Subcutaneous abdominal adipose tissue (tissue), 5 donors: ENCODE measurements around the gene GRIN3A.

ENCODE experiments used
- H3K27ac ChIP-seq: one replicate; pipeline ENCODE4 v1.7.0; 2013; ENCODE audit warnings: low read depth, mild to moderate bottlenecking, inconsistent platforms, low read length, moderate library complexity
- H3K27me3 ChIP-seq, 5 donors: one replicate each; pipeline ENCODE4 v1.7.0; 2013; ENCODE audit warnings: low read length in 5 of 5, inconsistent platforms in 1 of 5; ENCODE audit not compliant: control insufficient read depth in 5 of 5, insufficient read depth in 4 of 5
- H3K36me3 ChIP-seq, 5 donors: one replicate each; pipeline ENCODE4 v1.7.0; 2013; ENCODE audit warnings: low read length in 5 of 5; ENCODE audit not compliant: control insufficient read depth in 5 of 5, insufficient read depth in 5 of 5
- H3K4me1 ChIP-seq, 5 donors: one replicate each; pipeline ENCODE4 v1.7.0; 2013; ENCODE audit warnings: low read length in 5 of 5, mild to moderate bottlenecking in 3 of 5, moderate library complexity in 1 of 5; ENCODE audit not compliant: control insufficient read depth in 5 of 5, insufficient read depth in 5 of 5
- H3K4me3 ChIP-seq, 5 donors: one replicate each; pipeline ENCODE4 v1.7.0; 2013; ENCODE audit warnings: low read length in 5 of 5, low read depth in 1 of 5
- H3K9ac ChIP-seq, 5 donors: one replicate each; pipeline ENCODE4 v1.7.0; 2013; ENCODE audit warnings: low read length in 5 of 5, mild to moderate bottlenecking in 4 of 5, moderate library complexity in 3 of 5
- H3K9me3 ChIP-seq, 5 donors: one replicate each; pipeline ENCODE4 v1.7.0; 2013; ENCODE audit warnings: low read length in 5 of 5; ENCODE audit not compliant: control insufficient read depth in 5 of 5
- donor health status: healthy.
- donor health status: healthy.
- donor health status: healthy.
- donor health status: healthy.
- donor health status: healthy.

The GRIN3A gene

DNA sequence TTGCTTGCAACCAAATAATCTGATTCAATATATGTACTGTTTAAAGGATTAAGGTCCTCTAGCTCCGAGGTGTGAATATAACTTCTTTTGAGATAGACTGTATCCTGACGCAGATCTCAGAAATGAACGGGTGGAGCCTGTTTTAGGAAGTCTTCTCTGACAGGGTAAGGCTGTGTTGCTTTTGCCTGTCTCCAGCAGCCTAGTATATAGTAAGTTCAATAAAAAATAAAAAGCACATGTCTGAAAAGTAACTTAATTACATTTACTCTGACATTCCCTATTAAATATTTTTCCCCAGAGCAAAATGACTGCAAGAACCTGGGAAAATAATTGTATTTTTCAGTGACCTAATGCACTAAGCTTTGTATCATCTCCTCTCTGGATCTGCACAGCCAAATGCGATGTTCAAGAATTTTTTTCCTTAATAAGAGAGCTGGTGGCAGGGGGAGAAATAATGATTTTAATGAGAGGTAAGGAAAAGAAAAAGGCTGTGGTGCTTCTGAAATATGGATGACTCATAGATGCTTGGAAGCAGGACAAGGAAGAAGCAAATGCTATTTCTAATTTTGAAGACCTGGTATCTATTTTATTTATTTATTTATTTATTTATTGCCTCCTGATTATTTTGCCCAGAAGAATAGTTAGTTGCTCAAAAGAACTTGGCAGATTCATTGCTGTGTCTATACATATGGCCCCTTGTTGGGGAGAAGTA is 151.0 kb downstream of the GRIN3A start:
- H3K9ac ChIP-seq, result no peak overlapping the region
- no peaks in the 10 kb centered on the region for H3K36me3 ChIP-seq
- no peaks in the 10 kb centered on the region for H3K4me1 ChIP-seq
- H3K9me3 ChIP-seq, result no peaks in the 10 kb centered on the region
- H3K27ac ChIP-seq, result no peak overlapping the region
- no peaks in the 10 kb centered on the region for H3K27me3 ChIP-seq
- H3K4me3 ChIP-seq, result no peak overlapping the region

DNA sequence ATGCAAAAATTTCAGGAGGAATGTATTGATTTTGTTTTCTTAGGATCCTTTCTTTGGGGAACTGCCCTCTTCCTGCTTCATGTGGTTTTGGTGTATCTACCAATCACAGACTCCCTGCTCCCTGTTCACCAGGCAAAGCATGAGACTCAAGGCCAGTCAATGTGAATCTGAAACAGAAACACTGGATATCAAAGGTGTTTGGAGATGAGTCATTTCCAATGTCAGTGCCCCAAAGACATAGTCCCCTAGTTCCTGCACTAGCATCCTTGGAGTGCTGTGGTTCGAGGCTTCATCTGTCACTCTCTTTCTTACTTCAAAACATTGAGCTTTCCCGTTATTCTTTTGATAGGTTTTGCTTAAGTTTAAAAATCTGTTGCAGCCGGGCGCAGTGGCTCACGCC is 151.8 kb downstream of the GRIN3A start:
- H3K9ac ChIP-seq, result no peak overlapping the region
- no peaks in the 10 kb centered on the region for H3K36me3 ChIP-seq
- H3K27ac ChIP-seq, result no peak overlapping the region
- H3K4me3 ChIP-seq, result no peak overlapping the region
- no peaks in the 10 kb centered on the region for H3K27me3 ChIP-seq
- no peaks in the 10 kb centered on the region for H3K4me1 ChIP-seq
- no peaks in the 10 kb centered on the region for H3K9me3 ChIP-seq

DNA sequence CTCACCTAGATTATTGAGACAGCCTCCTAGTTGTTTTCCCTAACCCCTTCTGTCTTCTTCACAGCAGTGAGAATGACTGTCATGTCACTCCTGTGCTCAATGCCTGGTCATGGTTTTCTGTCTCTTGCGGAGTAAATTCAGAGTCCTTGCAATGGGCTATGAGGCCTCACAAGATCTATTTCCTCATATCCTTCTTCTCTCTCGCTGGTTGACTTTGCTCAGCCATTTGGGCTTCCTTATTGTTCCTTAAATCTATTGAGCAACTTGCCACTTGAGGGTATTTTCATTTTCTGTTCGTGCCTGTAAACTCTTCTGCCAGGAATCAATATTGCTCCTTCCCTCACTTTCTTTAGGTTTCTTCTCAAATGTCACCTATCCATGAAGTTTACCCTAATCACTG is 152.7 kb downstream of the GRIN3A start:
- no peak overlapping the region for H3K4me3 ChIP-seq
- no peak overlapping the region for H3K9ac ChIP-seq
- no peaks in the 10 kb centered on the region for H3K27me3 ChIP-seq
- H3K9me3 ChIP-seq, result no peaks in the 10 kb centered on the region
- H3K4me1 ChIP-seq, result no peaks in the 10 kb centered on the region
- H3K27ac ChIP-seq, result no peak overlapping the region
- H3K36me3 ChIP-seq, result no peaks in the 10 kb centered on the region

DNA sequence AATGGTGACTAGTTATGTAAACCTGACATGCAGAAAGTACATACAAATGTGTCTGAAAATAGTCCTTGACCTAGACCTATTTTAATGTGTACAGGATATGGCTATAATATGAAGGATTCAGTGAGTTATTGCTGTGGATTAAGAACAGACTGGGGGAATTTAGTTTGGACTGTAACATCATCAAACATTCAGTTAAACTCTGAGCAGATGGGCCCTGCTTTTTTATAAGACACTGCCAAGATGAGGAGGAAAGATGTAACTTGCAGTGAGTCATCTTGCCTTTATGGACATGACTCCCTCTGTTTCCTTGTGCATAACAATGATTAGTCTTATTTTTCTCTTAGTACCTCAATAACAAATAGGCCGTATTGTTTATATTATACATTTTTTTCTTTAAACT is 155.9 kb downstream of the GRIN3A start:
- no peak overlapping the region for H3K4me3 ChIP-seq
- H3K9me3 ChIP-seq, result no peaks in the 10 kb centered on the region
- H3K27ac ChIP-seq, result no peak overlapping the region
- H3K27me3 ChIP-seq, result no peaks in the 10 kb centered on the region
- no peaks in the 10 kb centered on the region for H3K4me1 ChIP-seq
- no peaks in the 10 kb centered on the region for H3K36me3 ChIP-seq
- no peak overlapping the region for H3K9ac ChIP-seq

DNA sequence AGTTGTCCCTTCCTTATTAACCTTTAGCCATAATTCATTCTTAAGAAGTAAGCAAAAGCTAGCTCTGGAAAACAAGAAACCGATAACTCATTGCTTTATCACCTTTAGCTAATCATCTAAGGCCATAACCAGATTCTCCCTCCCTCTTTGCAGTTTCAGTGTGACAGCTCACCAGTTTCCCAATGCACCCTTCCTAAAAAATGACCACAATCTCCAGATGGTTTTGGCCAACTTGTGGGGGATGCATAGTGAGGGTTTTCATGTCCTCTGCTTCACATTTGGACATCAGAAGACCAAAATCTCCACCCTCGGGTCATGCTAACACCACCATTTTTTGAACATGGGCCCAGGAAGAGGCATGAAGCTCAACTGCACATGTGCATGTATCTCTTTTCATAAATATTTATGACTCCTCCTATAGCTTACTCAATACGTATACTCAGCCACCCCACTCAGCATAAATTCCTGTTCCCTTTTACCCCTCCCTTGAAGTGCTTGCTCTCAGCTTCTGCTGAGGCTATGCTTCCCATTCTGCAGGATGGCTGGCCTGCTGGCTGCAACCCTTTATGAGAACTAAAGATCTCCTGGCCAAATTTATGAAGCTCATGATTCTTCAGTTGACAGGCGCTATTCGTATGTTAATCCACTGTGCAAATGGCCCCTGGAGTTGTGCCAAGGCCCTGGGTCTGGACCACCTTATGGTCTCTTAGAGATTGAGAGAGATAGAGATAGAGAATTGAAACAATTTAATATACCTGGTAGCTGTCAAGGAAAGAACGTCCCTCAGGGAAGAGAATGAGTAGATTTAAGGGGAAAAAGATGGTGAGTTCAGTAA is 158.5 kb downstream of the GRIN3A start:
- H3K4me1 ChIP-seq, result no peaks in the 10 kb centered on the region
- H3K36me3 ChIP-seq, result no peaks in the 10 kb centered on the region
- no peak overlapping the region for H3K4me3 ChIP-seq
- no peak overlapping the region for H3K27ac ChIP-seq
- no peaks in the 10 kb centered on the region for H3K9me3 ChIP-seq
- H3K9ac ChIP-seq, result no peak overlapping the region
- H3K27me3 ChIP-seq, result no peaks in the 10 kb centered on the region

DNA sequence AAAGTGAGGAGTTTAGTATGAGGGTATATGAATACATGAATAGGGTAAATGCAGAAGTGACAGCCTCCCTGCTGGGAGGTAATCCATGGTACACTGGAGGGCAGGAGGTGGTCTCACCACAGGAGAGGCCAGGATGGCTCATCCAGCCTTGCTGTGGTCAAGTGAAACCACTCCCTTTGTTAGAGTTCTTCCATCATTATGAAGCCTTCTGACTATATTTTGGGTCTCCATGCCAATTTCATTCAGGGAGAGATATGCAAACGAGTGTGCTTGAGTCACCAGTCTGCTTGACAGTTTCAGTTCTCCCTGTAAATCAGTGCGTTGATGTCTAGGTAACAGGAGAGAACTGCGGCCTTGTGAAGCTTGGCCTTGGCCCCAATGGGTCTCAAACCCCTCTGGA is 160.1 kb downstream of the GRIN3A start:
- Histone ChIP-seq H3K4me3 (no peak overlapping the region), H3K27me3 (no peaks in the 10 kb centered on the region), H3K9me3 (no peaks in the 10 kb centered on the region), H3K9ac (no peak overlapping the region), H3K4me1 (no peaks in the 10 kb centered on the region), H3K27ac (no peak overlapping the region), H3K36me3 (peaks cover 0 to 1% (median 0%) of the 10 kb centered on the region in 5 donors)

DNA sequence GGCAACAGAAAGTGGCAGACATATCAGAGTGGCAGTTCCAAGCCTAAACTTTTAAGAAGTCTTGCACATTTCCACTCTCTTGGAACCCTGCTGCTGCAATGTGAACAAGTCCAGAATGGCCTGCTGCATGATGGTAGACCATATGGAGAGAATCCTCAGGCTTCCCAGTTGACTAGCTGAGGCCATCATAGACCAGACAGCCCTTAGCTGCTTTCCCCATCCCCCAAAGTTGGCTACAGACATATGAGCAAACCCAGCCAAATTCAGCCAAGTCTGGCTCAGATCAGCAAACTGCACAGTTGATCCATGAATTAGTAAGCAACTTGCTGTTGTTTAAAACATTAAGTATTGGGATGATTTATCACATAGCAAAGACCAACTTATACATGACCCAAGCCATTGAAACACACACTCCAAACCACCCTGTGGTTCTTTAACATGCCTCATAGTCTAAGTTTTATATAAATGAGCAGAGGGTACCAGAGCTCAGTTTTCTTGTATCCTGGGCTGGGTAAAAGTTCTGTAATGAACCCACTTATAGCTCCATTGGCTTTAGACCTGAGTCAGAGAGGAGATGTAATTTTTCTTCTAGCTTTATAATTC is 163.6 kb downstream of the GRIN3A start:
- Histone ChIP-seq H3K4me1 (no peaks in the 10 kb centered on the region), H3K4me3 (no peak overlapping the region), H3K9ac (no peak overlapping the region), H3K9me3 (no peaks in the 10 kb centered on the region), H3K27me3 (no peaks in the 10 kb centered on the region), H3K36me3 (peaks cover 0 to 16% (median 2%) of the 10 kb centered on the region in 5 donors), H3K27ac (no peak overlapping the region)

DNA sequence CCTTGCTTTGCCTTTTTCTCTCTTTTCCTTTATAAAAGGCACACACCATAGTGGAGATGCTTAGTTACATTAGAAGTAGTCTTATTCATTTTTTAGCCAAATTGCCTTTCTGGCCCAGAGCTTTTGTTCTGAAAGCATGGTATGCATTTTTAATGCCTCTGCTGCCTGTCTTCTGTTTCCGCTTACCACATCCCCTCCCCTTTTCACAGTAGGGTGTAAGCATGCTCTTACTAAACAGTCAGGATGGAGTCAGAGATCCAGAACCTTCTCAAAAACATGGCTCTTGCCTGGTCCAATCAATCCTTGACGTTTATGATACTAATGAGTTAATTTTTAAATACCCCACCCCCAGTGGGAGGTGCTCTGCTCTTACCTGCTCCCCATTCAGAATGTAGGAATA is 166.1 kb downstream of the GRIN3A start:
- Histone ChIP-seq H3K4me1 (no peaks in the 10 kb centered on the region), H3K4me3 (no peak overlapping the region), H3K27ac (no peak overlapping the region), H3K9me3 (no peaks in the 10 kb centered on the region), H3K9ac (no peak overlapping the region), H3K27me3 (no peaks in the 10 kb centered on the region), H3K36me3 (peaks cover 8 to 35% (median 12%) of the 10 kb centered on the region in 5 donors)

DNA sequence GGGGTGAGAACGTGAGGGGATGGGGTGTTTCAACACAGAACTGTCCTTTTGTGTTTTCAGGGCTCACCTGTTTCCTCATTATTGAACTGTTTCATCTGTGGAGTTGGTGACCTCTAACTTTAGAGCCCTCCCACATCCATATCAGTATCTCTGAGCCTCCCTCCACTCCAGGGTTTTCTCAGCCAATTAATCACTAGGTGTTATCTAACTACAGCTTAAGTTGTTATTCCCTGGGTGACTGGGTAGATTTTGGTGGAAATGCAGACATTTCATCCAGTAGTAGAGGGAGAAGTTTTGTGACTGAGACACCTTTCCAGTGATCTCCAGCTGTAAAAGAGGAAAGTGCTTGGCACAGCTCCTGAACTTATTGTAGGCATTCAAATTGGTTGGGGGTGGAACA is 167.3 kb downstream of the GRIN3A start:
- Histone ChIP-seq H3K4me3 (no peak overlapping the region), H3K9me3 (no peaks in the 10 kb centered on the region), H3K4me1 (no peaks in the 10 kb centered on the region), H3K27me3 (no peaks in the 10 kb centered on the region), H3K9ac (no peak overlapping the region), H3K27ac (no peak overlapping the region), H3K36me3 (peaks cover 14 to 45% (median 20%) of the 10 kb centered on the region in 5 donors)
